OCI-M2 (cell line): ENCODE results near the gene ZMYM2.

Experiments
- DNase-seq: peaks from one replicate; lab custom pipeline; 2025; ENCODE audit not compliant: unreplicated experiment; lab: John Stamatoyannopoulos, UW

The ZMYM2 gene

DNA sequence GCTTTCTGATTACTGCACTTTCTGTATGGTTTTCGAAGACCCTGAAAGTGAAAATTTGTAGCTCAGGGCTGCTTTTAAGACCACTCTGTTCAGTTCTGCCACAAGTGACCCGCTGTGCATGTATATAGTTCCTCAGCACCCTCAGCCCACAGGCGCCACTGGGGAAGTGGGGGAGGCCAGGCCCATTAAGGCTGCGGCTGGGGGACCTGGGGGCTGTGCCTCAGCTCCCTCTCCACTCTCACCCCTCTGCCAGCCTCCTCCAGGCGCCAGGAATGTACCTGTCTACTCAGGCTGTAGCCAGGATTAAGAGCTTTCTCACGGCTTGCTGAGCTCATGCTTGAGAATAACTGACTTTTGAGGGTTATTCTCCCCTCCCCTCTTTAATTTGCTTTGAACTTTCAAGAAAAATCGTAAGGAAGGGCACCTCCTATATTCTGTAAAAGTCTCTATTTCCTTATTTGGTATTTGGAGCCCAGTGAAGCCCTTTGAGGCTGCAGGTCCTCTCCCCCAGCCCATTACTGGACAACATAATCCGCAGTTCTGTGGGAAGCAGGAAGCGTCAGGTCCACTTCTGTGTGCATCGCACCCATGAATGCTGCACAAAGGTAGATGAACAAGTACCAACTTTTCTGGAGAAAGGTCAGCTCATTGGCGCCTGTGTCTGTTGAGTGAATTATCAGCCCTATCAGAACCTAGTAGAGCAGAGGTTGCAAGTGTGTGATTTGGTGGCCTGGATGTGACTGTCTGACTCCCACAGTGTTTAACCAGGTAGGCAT lies 172.7 kb downstream of the ZMYM2 start:
- no peak for DNase-seq

DNA sequence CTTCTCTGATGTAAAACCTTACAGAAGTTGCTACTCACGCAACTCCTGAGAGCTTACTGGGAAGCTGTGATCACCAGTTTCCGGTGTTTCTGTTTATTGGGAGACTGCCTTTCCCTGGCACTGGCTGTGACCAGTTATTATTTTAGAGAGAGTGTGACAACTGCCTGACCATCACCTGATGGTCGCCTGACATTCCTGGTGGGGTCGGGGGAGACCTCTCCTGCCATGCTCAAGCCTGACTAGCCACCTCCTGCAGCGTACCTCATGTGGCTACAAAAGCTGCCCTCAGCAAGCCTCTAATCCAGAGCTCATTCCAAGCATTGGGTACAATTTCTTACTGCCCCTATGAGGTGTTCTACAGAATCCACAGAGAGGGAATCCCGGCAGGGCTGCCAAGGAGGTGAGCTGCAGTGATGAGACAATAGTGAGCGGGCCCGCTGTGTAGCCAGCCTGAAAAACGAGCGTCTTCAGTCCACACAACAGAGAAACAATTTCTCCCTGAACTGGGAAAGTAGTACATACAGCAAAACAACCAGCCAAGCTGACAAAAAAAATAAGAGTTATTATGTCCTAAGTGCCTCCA lies 173.6 kb downstream of the ZMYM2 start:
- no peak for DNase-seq

DNA sequence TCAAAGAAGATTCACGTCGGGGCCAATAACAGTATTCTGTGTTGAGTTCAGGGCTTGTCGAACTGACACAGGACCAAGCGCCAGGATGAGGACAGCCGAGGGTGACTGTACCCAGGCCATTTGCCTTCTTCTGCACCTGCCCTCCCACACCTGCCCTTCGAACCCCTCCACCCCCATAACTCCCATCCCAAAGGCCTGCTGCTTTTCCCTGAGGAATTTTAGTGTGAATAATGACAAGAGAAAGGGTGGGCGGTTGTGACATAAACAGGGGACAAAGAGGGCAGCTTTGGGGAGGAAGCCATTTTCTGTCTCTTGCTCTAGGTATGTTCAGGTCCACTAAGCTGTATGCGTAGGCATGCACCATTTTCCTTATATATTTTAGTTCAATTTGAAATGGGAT lies 176.2 kb downstream of the ZMYM2 start:
- no peak for DNase-seq

DNA sequence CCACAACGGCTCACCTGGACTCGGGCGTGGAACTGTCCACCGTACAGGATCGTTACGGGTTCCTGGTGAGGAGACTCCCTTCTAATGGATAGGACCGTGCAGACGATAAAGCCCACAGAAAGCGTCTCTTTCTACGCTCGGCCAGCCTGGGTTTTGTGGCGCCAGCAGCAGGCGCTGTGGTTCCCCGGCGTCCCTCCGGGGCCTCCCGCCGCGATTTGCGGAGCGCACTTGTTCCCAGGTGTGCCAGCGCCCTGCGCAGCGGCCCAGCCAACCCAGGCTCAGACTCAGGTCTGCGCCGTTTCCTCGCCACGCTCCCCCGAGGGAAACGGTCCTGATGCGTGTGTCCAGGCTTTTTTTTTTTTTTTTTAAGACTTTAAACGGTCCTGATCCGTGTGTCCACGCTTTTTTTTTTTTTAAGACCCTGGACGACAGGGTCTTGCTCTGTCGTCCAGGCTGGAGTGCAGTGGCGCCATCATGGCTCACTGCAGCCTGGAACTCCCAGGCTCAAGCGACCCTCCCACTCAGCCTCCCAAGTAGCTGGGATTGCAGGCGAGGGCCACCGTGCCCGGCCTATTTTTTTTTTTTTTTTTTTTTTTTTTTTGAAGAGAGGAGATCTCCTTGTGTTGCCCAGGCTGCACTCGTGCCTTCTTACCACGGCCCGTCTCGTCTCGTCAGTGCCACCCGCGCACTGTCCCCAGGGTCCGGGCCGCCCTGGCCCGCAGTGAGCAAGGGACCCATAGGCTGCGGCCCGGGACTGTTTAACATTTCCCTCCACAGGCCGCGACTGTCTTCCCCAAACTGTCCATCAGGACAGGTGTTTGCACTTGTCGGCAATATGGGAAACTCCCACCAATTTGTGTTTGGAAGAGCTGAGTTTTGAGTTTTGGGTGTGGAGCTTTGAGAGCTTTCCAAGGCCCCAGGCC lies 178.5 kb downstream of the ZMYM2 start:
- no peak for DNase-seq

DNA sequence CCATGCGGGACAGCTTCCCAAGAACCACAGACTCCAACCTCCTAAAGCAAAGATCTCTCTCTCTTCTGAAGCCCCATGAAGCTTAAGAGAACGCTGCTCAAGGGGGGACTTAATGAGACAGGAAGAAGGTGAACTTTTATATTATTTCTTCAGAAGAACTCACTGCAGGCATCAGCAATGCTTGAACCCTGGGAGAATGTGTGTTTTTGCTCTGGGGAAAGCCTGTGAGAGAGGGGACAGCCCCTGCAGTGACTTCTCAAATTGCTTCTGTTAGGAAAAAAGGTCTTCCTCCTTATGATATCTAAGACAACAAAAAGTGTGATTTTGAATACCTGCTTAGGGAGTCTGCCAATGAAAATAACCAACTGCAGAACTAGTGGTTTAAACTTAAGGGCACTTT lies 179.3 kb downstream of the ZMYM2 start:
- DNase-seq = no peak

DNA sequence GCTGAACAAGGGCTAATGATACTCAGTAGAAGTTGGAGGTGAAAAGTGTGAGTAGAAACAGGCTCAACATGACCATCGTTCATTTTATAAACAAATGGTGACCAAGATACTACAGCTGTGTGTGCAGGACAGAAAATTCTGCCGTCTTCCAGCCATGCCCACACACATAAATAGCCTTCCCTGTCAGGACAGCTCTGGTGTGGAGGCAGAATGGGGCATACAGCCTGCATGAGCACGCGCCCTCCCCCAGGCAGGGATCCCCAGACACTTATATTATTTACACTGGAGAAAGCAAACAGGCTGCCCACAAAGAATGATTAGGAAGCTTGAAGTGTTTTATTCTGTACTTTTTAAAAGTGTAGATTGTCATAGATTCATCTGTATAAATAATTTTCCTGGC lies 182.0 kb downstream of the ZMYM2 start:
- no peak for DNase-seq
